TTC549 (cell line): ENCODE measurements around the gene NUCB2.

Source experiments
- FAIRE-seq: peaks from 2 replicates; lab custom pipeline; 2012; peaks lifted over from hg19 to GRCh38; lab: Jason Lieb, UNC

The NUCB2 gene

GRCh38 chr11:17268902-17269301, 7.6 kb upstream of the NUCB2 start:
- FAIRE-seq = no peak

GRCh38 chr11:17272801-17273200, 3.7 kb upstream of the NUCB2 start:
- no peak for FAIRE-seq

DNA sequence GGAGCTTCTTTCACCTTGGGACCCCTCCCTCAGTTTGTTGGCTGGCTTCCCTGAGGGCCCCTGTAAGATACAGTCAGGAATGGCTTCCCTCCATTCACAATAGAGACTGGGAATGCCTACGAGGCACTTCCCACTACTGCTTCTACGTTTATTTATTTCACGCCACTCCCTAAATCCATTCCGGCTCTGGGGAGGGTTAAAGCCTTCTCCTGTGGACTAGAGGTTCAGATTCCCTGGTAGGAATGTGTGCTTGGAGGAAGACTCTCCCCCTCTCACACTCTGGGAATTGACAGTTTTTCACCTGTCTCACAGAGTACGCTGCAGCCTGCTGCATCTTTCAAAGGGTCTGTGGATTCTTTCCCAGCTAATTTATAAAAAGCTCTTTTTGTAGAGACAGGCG, 3.3 kb upstream of the NUCB2 start:
- FAIRE-seq = no peak

DNA sequence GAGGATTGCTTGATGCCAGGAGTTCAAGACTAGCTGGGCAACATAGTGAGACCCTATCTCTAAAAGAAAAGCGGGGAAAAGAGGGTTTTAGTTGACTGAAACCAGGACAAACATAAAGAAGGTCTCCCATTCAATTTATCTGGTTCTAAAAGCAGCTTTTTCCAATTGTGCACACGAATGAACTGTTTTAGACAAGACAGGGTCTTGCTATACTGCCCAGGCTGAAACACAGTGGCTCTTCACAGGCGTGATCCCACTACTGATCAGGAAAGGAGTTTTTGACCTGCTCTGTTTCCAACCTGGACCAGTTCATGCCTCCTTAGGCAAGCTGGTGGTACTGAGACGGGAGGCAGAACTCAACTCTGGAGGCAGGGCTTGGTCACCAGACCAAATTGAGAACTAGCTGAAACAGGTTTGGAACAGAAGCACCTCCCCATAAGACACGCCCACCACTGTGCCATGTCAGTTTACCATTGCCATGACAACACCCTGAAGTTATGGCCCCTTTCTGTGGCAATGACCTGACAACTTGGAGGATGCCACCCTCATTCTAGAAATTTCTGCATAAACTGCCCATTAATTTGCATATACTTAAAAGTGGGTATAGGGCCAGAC, 2.8 kb upstream of the NUCB2 start:
- no peak for FAIRE-seq

GRCh38 chr11:17275400-17276235, 921 bp upstream of the NUCB2 start:
- no peak for FAIRE-seq

DNA sequence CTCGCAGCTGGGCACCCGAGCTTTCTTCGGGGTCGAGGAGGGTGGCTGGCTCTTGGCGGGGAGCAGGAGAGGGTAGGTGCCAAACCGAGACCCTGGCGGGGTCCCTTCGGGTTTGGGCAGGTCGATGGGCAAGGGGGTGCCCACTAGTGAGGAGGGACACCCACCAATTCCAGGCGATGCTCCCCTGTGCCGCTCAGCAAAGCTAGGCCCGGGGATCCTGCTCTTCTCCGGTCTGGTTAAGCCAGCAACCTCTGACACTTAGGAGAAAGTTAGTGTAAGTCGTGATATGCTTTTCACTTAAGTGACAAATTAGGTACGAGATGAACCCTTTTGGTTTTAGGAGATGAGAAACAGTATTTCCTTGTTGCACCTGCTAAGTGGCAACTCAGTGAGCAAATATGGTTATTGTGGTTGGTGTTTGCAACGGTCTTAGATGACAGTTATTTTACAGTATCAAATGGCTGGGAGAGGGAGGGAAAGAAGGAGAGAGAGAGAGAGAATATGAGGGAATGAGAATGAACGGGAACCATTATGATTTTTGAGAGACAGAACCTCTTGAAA, 565 bp downstream of the NUCB2 start:
- no peak for FAIRE-seq

- FAIRE-seq = no peak
Observed at GRCh38 chr11:17280494-17281127, 4.1 kb downstream of the NUCB2 start.

- FAIRE-seq = no peak
Observed at GRCh38 chr11:17286332-17286731, 9.8 kb downstream of the NUCB2 start.

GRCh38 chr11:17287058-17287457, 10.5 kb downstream of the NUCB2 start:
- FAIRE-seq = no peak

DNA sequence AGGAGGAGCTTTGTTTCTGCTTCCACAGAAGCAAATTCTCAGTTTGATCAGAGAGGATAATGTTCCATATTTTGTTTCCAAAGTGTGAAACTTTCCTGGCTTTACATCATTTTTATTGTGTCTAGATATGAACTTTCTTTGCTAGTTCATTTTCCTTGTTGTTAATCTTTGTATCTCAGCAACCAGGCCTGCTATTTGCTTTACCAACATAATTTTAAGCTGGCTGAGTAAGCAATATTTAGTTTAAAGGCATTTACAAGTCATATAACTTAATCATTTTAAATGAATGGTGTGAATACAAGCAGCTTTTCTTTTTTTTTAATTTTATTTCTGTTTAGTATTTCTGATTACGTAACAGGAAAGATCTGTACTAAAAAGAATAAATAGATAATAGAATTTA, 15.2 kb downstream of the NUCB2 start:
- no peak for FAIRE-seq

DNA sequence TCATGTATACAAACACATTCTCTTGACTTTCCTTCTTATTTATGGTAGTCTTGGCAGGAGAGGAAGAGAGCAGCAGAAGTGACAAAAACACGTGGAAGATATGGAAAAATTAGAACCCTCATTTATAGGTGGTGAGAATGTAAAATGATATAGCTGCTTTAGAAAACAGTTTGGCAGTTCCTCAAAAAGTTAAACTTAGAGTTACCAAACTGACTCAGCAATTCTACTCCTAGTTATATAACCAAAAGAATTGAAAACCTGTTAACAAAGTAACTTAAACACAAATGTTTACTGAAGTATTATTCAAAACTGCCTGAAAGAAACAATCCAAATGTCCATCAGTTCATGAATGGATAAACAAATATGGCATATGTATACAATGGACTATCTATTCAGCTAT, 16.8 kb downstream of the NUCB2 start:
- FAIRE-seq = no peak

- FAIRE-seq = no peak
Observed at GRCh38 chr11:17294033-17294432, 17.5 kb downstream of the NUCB2 start.

- FAIRE-seq = no peak
Observed at GRCh38 chr11:17296852-17297559, 20.5 kb downstream of the NUCB2 start.

DNA sequence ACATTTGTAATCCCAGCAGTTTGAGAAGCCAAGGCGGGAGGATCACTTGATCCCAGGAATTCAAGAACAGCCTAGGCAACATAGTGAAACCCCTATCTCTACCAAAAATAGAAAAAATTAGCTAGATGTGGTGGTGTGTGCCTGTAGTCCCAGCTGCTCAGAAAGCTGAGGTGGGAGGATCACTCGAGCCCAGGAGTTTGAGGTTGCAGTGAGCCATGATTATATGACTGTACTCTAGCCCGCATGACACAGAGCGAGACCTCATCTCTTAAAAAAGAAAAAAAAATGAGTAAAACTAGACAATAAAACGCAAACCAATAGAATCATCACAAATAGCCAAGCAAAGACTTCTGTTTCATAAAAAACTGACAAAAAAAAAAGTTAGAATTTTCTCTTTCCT, 21.8 kb downstream of the NUCB2 start:
- no peak for FAIRE-seq

DNA sequence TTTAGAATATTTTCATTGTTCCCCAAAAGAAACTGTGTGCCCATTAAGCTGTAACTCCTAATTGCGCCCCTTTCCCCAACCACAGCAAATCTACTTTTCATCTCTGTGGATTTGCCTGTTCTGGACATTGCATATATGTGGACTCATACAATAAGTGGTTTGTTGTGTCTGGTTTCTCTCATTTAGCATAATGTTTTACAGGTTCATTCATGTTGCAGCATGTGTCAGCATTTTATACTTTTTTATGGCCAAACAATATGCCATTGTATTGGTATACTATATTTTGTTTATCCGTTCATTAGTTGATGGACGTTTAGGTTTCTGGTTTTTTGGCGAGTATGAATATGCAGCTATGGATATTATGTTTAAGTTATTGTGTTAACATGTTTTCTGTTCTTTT, 23.8 kb downstream of the NUCB2 start:
- FAIRE-seq = no peak

- no peak for FAIRE-seq
Observed at GRCh38 chr11:17313349-17314231, 37.1 kb downstream of the NUCB2 start.

DNA sequence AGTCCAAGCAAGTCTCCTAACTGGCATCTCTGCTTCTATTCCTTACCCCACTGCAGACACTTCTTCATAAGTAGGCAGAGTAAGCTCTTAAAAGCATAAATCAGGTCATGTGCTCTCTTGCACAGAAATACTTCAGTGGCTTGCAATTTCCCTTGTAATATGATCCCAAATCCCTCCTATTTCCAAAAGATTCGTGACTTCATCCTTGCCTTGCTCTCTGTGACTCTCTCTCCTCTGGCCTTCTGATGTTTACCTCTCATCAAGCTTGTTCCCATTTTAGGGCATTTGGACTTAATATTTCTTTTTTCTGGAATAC, 37.7 kb downstream of the NUCB2 start:
- FAIRE-seq = no peak

- FAIRE-seq = no peak
Observed at GRCh38 chr11:17314904-17315426, 38.4 kb downstream of the NUCB2 start.

- FAIRE-seq = no peak
Observed at GRCh38 chr11:17328871-17329494, 52.4 kb downstream of the NUCB2 start.

DNA sequence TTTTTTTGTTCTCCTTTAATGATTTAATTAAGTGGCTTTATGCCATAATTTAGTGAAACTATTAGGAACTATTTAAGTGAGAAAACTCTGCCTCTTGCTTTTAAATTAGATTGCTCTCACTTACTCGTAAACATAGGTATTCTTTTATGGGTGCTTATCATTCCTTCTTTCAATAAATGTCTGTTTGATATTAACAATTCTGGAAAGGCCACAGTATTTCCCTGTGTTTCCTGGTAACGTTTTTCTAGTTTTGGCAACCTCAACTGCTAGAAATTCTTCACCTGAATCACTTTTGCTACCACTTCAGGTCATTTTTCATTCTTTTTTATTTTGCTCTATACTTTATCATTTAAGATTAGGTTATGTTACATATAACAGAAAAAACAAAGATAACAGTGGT, 55.1 kb downstream of the NUCB2 start:
- no peak for FAIRE-seq
